ENCODE measurements around the gene RBFOX1. TPM values are rescaled to one million over a fixed set of nuclear protein-coding genes. Genes with fewer than 3 reads are reported as not detected.
A peak's percentile ranks its signal among the peaks of the same experiment; 100 is the strongest.

Gene RBFOX1
- total RNA-seq, 2 donors from 2014 or later, result 46.5 to 58.1 TPM

GRCh38 chr16:7546948-7547347, 214.3 kb downstream of the RBFOX1 start:
- DNase-seq, result no peak
- intact Hi-C loops (cut with DNase I), result no loop called here
- ATAC-seq, result no peak

GRCh38 chr16:7547736-7548135, 215.1 kb downstream of the RBFOX1 start:
- ATAC-seq (no peak), DNase-seq (no peak)
- intact Hi-C loops (cut with DNase I), result no loop called here

- intact Hi-C loops (cut with DNase I), result no loop called here
- DNase-seq (no peak), ATAC-seq (no peak)
These were observed 216.2 kb downstream of the RBFOX1 start for GRCh38 chr16:7548796-7549318.

GRCh38 chr16:7550096-7550495, 217.5 kb downstream of the RBFOX1 start:
- intact Hi-C loops (cut with DNase I), result no loop called here
- DNase-seq (no peak), ATAC-seq (no peak)

- intact Hi-C loops (cut with DNase I), result no loop called here
- ATAC-seq, result no peak
These were observed 222.8 kb downstream of the RBFOX1 start for GRCh38 chr16:7555459-7555858.

GRCh38 chr16:7561908-7562405, 229.3 kb downstream of the RBFOX1 start:
- DNase-seq (no peak), ATAC-seq (no peak)
- intact Hi-C loops (cut with DNase I), result no loop called here

More at GRCh38 chr16:7555459-7555858, 222.8 kb downstream of the RBFOX1 start:
- no peak for DNase-seq

GRCh38 chr16:7566360-7566759, 233.7 kb downstream of the RBFOX1 start:
- intact Hi-C loops (cut with DNase I), result no loop called here
- DNase-seq (no peak), ATAC-seq (no peak)

GRCh38 chr16:7571366-7571765, 238.7 kb downstream of the RBFOX1 start:
- DNase-seq (no peak), ATAC-seq (no peak)

GRCh38 chr16:7577588-7577987, 244.9 kb downstream of the RBFOX1 start:
- DNase-seq (no peak), ATAC-seq (no peak)
- intact Hi-C loops (cut with DNase I), result no loop called here

More at GRCh38 chr16:7571366-7571765, 238.7 kb downstream of the RBFOX1 start:
- intact Hi-C loops (cut with DNase I), result no loop called here

GRCh38 chr16:7579454-7579853, 246.8 kb downstream of the RBFOX1 start:
- DNase-seq (no peak), ATAC-seq (no peak)
- intact Hi-C loops (cut with DNase I), result no loop called here

GRCh38 chr16:7581175-7581574, 248.5 kb downstream of the RBFOX1 start:
- intact Hi-C loops (cut with DNase I), result no loop called here
- peak in 1 of 2 donors; percentile 58 for ATAC-seq
- no peak for DNase-seq

GRCh38 chr16:7583396-7583795, 250.8 kb downstream of the RBFOX1 start:
- DNase-seq, result no peak
- no peak for ATAC-seq
- intact Hi-C loops (cut with DNase I), result no loop called here

- intact Hi-C loops (cut with DNase I), result no loop called here
- DNase-seq, result no peak
- ATAC-seq, result no peak
These were observed 251.9 kb downstream of the RBFOX1 start for GRCh38 chr16:7584561-7584960.

- intact Hi-C loops (cut with DNase I), result no loop called here
- DNase-seq (no peak), ATAC-seq (no peak)
These were observed 253.1 kb downstream of the RBFOX1 start for GRCh38 chr16:7585705-7586104.

- DNase-seq, result no peak
- no peak for ATAC-seq
- intact Hi-C loops (cut with DNase I), result no loop called here
These were observed 258.3 kb downstream of the RBFOX1 start for GRCh38 chr16:7590934-7591333.

GRCh38 chr16:7596308-7596707, 263.7 kb downstream of the RBFOX1 start:
- intact Hi-C loops (cut with DNase I), result no loop called here
- ATAC-seq, result no peak
- DNase-seq, result no peak

GRCh38 chr16:7597677-7598076, 265.0 kb downstream of the RBFOX1 start:
- ATAC-seq (peak in 1 of 2 donors; percentile 59), DNase-seq (no peak)
- intact Hi-C loops (cut with DNase I), result no loop called here

- DNase-seq, result no peak
- intact Hi-C loops (cut with DNase I), result no loop called here
- ATAC-seq, result peak; percentile 63 to 72
These were observed 268.5 kb downstream of the RBFOX1 start for GRCh38 chr16:7601100-7601499.

- no peak for ATAC-seq
- no peak for DNase-seq
- intact Hi-C loops (cut with DNase I), result no loop called here
These were observed 269.8 kb downstream of the RBFOX1 start for GRCh38 chr16:7602291-7602950.

GRCh38 chr16:7605812-7606211, 273.2 kb downstream of the RBFOX1 start:
- ATAC-seq, result no peak
- peak; percentile 17 for DNase-seq
- intact Hi-C loops (cut with DNase I), result no loop called here

GRCh38 chr16:7612671-7613070, 280.0 kb downstream of the RBFOX1 start:
- DNase-seq (no peak), ATAC-seq (no peak)
- intact Hi-C loops (cut with DNase I), result no loop called here
